Measurements from ENCODE around the gene ALDH1A3.

The ALDH1A3 gene

GRCh38 chr15:100879464-100880138, at the start of gene ALDH1A3:
Gene ALDH1A3, plus strand, starts transcription at chr15:100879831. Its CDS starts 77 bp downstream, at chr15:100879908.
- no peak for TF ChIP-seq CTCF (IDR thresholded peaks at IDR 0.05)
- DNase-seq (ENCODE audit: low spot score) = no peak
- Histone ChIP-seq H3K27ac (no peak within 1 kb of the TSS), H3K4me3 (peak within 1 kb of the TSS; percentile 79)

DNA sequence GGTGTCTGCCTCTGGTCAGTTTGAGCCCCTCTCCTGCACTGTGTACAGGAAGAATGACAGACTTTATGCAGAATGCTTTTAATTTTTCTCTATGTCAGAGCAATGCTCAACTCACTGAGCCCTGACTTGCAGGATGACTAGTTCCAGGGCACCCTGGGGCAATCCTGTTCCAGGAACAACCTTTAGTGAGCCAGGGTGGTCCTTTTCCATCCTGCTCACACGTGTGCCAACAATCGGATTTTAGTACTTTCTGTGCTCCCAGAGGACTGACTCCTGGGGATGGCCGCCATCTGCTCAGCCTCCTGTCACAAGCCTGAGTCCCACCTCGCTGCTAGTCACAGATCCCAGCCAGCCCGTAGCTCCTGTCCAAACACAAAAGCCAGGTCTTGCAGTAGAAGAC, 48.2 kb upstream of the ALDH1A3 start:
- no peak overlapping the region for H3K4me3 ChIP-seq
- TF ChIP-seq CTCF (IDR thresholded peaks at IDR 0.05) = no peak
- H3K27ac ChIP-seq = no peak overlapping the region
- no peak for DNase-seq (ENCODE audit: low spot score)

DNA sequence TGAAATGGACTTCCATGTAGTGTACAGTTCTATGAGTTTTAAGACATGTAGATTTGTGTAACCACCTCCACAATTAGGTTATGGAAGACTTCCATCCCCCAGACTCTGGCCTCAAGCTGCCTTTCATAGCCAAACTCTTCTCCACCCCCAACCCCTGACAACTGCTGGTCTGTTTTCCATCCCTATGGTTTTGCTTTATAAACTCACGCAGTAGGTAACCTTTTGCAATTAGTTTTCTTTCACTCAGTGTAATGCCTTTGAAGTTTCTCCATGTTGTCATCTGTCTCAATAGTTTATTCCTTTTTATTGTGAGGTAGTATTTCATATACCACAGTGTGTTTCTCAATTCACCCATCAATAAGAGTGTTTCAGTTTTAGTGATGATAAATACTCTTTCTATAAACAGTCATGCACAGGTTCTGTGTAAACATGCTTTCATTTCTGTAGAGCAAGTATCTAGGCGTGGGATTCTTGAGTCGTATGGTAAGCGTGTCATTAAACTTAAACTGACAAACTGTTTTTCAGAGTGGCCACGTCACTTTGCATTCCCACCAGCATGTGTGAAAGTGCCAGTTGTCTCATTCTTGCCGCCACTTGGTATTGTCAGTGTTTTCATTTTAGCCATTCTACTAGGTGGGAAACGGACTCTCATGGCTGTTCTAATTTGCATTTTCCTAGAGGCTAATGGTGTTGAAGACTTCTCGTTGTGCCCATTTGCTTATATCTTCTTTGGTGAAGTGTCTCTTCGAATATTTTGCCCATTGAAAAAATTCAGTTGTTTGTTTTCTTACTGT, 47.3 kb upstream of the ALDH1A3 start:
- no peak for TF ChIP-seq CTCF (IDR thresholded peaks at IDR 0.05)
- H3K4me3 ChIP-seq = no peak overlapping the region
- no peak for DNase-seq (ENCODE audit: low spot score)
- no peak overlapping the region for H3K27ac ChIP-seq

GRCh38 chr15:100833417-100834389, 45.9 kb upstream of the ALDH1A3 start:
- no peak for DNase-seq (ENCODE audit: low spot score)
- Histone ChIP-seq H3K4me3 (no peak overlapping the region), H3K27ac (no peak overlapping the region)
- no peak for TF ChIP-seq CTCF (IDR thresholded peaks at IDR 0.05)

- Histone ChIP-seq H3K4me3 (no peak overlapping the region), H3K27ac (no peak overlapping the region)
- TF ChIP-seq CTCF (IDR thresholded peaks at IDR 0.05) = no peak
- no peak for DNase-seq (ENCODE audit: low spot score)
These were observed 44.9 kb upstream of the ALDH1A3 start for GRCh38 chr15:100834731-100835130.

DNA sequence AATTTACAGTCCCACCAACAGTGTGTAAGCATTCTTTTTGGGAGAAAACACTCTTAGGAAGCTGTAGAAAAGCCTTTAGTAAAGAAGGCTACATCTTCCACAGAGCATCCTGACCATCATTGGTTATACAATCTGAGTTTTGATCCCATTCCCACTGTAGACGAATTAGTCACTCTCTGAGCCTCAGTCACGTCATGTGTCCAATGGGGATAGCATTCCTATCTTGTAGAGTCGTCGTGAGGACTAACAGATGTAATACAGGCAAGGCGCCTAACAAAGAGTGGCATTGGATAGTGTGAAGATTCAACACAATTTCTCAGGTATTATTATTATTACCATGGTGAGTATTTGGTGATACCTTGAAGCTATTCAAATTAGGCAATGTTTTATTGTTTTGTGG, 44.0 kb upstream of the ALDH1A3 start:
- no peak for DNase-seq (ENCODE audit: low spot score)
- TF ChIP-seq CTCF (IDR thresholded peaks at IDR 0.05) = no peak
- no peak overlapping the region for H3K27ac ChIP-seq
- no peak overlapping the region for H3K4me3 ChIP-seq

Measured in coronary artery (tissue), 2 donors.